ENCODE data around the gene PTPRZ1.

The PTPRZ1 gene

GRCh38 chr7:122040147-122040546, 167.2 kb downstream of the PTPRZ1 start:
- no peak for DNase-seq (ENCODE audit: low spot score)
- in situ Hi-C loops (cut with MboI; ENCODE audit: low sequenced_read_pairs, unreplicated experiment) = no loop called here
- no peak for TF ChIP-seq CTCF (IDR thresholded peaks at IDR 0.05; ENCODE audit: borderline replicate concordance, control extremely low read depth, extremely low read depth, insufficient read depth, missing control alignments)

- no peak for TF ChIP-seq CTCF (IDR thresholded peaks at IDR 0.05; ENCODE audit: borderline replicate concordance, control extremely low read depth, extremely low read depth, insufficient read depth, missing control alignments)
- in situ Hi-C loops (cut with MboI; ENCODE audit: low sequenced_read_pairs, unreplicated experiment) = no loop called here
Measured at GRCh38 chr7:122046402-122046801, 173.4 kb downstream of the PTPRZ1 start.

DNA sequence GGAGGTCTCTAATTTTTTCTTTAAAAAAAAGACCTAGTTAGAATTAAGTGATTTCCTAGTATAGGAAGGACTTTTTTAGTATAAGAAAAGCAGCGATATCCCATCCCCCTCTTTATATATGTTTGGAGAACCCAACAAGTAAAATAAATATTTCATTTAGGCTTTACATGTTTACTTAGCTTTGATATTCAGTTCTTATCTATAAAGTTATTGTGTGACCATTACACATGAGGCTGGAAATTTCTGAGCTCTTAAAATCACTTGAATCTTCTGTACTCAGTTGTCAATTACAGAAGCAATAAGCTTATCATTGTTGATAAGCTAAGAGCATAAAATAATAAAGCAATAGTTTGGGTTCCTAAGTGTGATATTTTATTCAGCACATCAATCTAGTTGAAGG, 181.4 kb downstream of the PTPRZ1 start:
- in situ Hi-C loops (cut with MboI; ENCODE audit: low sequenced_read_pairs, unreplicated experiment) = no loop called here
- no peak for DNase-seq (ENCODE audit: low spot score)
- no peak for TF ChIP-seq CTCF (IDR thresholded peaks at IDR 0.05; ENCODE audit: borderline replicate concordance, control extremely low read depth, extremely low read depth, insufficient read depth, missing control alignments)

More at GRCh38 chr7:122046402-122046801, 173.4 kb downstream of the PTPRZ1 start:
- no peak for DNase-seq (ENCODE audit: low spot score)

GRCh38 chr7:122055073-122055472, 182.1 kb downstream of the PTPRZ1 start:
- in situ Hi-C loops (cut with MboI; ENCODE audit: low sequenced_read_pairs, unreplicated experiment) = no loop called here
- DNase-seq (ENCODE audit: low spot score) = no peak

DNA sequence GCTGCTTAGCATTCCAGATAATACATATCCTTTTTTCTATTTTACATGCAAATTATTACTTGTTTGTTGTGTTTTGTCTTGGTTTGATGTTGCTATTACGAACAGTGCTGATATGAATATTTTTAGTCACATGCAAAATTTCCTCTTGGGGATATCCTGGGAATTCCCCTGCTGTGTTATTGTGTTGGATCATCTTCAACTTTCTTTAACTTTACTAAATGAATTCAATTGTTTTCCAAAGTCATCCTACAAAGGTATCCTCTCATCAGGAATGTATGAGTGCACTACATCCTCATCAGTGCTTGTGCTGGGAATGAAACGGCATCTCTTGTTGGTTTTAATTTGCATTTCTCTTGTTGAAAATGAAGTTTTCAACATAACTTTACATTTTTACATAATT, 184.0 kb downstream of the PTPRZ1 start:
- in situ Hi-C loops (cut with MboI; ENCODE audit: low sequenced_read_pairs, unreplicated experiment) = no loop called here
- no peak for TF ChIP-seq CTCF (IDR thresholded peaks at IDR 0.05; ENCODE audit: borderline replicate concordance, control extremely low read depth, extremely low read depth, insufficient read depth, missing control alignments)
- DNase-seq (ENCODE audit: low spot score) = no peak

More at GRCh38 chr7:122055073-122055472, 182.1 kb downstream of the PTPRZ1 start:
- no peak for TF ChIP-seq CTCF (IDR thresholded peaks at IDR 0.05; ENCODE audit: borderline replicate concordance, control extremely low read depth, extremely low read depth, insufficient read depth, missing control alignments)

GRCh38 chr7:122059542-122059941, 186.6 kb downstream of the PTPRZ1 start:
- in situ Hi-C loops (cut with MboI; ENCODE audit: low sequenced_read_pairs, unreplicated experiment) = no loop called here
- TF ChIP-seq CTCF (IDR thresholded peaks at IDR 0.05; ENCODE audit: borderline replicate concordance, control extremely low read depth, extremely low read depth, insufficient read depth, missing control alignments) = no peak
- no peak for DNase-seq (ENCODE audit: low spot score)

DNA sequence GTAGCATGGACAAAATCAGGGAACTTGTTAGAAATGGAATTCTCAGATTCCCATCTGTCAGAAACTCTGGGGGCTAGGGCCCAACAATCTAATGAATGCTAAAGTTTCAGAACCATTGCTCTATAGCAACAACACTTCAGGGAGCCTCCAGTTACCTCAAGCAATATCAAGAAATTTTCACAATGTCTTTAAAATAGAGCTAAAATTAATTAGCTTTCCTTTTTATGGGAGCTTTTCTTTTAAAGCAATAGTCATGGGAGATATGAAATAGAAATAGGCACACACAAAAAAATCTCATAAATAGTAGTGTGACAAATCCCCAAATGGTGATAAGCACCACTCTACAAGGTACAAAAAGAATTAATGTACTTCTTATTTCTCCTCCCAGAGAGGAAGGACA, 190.2 kb downstream of the PTPRZ1 start:
- in situ Hi-C loops (cut with MboI; ENCODE audit: low sequenced_read_pairs, unreplicated experiment) = no loop called here
- no peak for DNase-seq (ENCODE audit: low spot score)
- TF ChIP-seq CTCF (IDR thresholded peaks at IDR 0.05; ENCODE audit: borderline replicate concordance, control extremely low read depth, extremely low read depth, insufficient read depth, missing control alignments) = no peak

Measured in GM13976 (cell line).